DMS114 treated with DMSO at 0.1 percent for 48 hours (cell line): ENCODE measurements around the gene LRRC4.

Experiments
- DNase-seq: peaks from one replicate; lab custom pipeline; 2025; ENCODE audit not compliant: unreplicated experiment; lab: John Stamatoyannopoulos, UW

The LRRC4 gene

DNA sequence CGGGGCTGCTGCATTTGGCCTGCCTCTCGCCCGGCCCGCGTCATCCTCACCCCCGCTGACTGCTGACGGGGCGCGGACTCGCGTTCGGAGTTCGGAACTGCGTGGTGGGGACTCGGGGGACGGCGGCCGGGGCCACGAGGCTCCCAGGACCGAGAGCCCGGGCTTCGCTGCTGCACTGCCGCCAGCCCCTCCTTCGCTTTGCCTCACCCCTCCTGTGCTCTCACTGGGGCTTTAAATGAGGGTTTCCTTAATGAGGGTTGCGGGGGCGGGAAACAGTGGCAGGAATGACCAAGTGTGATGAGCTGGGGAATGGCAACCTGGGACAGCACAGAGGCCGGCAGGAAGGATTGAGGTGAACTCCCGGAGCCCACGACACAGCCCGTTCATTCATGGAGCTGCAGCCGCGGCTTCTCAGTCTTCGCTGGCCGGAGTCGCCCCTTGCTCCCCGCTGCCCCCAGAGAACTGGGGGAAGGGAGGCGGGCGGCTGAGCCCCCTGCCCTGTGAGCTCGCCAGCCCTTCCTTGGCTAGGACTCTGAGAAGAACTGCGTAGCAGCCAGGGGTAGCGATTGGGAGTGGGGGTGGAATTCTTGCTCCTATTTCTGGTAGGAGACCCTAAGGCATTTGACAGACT lies 1.5 kb upstream of the LRRC4 start:
- no peak for DNase-seq

DNA sequence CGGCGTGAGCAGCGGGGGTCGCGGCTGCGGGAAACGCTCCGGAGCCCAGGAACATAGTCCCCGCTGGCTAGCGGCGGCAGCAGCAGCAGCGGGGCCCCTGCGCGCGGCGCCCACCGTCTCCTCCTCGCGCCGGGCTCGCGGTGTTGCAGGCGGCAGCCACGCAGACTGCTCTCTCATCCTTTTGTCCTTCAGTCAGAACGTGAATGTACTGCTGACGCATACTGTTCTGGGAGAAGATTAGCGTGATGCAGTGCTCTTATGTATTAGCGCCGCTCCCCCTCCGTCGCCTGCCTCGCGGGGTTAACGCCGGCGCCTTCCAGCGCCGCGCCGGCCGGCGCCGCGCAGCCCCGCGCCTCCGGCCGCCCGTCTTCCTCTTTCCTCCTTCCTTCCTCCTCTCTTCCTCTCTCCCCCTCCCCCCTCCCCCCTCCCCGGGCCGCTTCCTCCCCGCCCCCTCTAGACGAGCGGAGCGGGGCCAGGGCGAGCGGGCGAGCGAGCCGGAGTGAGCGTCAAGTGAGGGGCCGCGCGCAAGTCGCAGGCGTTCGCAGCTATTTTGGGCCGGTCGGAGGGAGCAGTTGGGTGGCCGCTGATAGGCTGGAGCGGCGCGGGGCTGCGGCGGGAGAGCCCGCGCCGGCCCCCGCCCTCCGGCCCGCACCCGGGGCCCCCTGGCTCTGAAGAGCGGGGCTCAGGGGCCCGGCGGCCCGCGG lies 816 bp upstream of the LRRC4 start:
- peak; percentile 10 for DNase-seq

DNA sequence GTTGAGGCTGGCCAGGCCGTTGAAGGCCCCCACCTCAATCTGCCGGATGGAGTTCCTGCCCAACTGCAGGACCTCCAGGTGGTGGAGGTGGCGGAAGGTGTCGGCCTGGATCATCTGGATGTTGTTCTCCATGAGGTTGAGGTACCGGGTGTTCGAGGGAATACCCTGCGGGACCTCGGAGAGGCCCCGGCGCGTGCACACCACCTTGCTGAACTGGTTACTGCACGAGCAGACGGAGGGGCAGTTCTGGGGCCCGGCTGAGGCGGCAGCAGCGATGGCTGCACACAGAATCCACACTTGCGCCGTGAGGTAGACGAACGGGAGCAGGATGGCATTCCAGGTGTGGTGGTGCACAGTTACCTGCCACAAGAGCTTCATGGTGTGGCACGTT lies 979 bp downstream of the LRRC4 start:
- DNase-seq = no peak

DNA sequence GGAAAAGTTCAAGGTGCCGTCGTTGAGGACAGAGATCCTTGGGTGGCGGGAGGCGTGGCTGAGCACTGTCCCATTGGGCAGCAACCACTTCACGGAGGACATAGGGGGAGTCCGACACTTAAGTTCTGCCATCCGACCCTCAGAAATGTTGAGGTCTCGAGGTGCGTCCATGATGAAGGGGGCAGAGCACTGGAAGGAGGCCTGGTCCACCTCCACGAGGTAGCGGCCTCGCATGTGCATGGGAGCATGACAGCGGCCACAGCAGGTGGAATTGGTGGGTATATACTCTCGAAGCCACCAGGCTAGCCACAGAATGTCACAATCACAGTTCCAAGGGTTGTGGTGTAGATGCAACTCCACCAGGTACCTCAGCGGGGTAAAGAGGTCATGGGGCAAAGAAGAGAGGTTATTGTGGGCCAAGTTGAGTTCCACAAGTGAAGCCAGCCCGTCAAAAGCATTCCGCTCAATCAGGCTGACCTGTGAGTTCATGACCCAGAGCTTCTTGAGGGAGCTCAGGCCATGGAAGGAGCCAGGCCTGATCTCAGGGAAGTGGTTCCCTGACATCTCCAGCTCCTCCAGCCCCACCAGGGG lies 1.7 kb downstream of the LRRC4 start:
- no peak for DNase-seq

DNA sequence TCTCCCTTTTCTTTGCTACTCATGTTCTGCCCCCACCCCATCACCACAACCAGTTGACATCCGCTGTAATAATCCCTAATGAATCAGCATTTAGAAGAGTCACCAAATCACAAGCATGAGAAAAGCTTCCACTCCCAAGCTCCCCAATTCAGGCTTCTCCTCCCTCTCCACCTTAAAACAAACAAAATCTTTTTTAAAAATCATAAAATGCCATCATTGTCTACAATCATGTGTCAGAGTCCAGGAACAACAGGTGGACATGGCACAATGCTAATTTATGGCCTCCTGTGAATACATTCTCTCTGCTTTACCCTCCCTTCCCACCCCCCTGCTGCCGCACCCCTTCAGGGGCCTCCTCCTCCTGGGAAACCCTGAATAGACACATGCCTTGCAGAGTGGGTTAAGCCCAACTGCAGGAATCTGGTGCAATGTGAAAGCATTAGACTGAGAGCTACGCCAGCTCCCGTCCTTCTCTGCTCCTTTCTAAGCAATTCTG lies 3.7 kb downstream of the LRRC4 start:
- DNase-seq = no peak

DNA sequence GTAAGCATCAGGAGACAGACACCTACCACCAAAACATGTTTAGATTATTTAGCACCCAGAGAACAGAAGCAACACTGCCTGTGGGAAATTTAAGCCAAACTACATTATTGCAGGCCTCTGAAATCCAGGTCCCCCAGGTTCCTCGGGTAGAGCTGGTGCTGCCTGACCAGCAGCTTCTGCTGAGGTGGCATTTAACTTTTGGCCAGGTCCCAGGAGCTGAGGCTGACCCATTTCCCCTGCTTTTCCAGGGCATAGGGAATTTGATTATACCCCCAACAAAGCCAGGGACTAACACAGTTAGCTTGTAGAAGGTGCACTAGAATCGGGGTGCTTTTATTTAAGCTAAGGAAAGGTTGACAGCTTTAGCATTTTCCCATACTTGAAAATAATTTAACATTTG lies 4.7 kb downstream of the LRRC4 start:
- no peak for DNase-seq

DNA sequence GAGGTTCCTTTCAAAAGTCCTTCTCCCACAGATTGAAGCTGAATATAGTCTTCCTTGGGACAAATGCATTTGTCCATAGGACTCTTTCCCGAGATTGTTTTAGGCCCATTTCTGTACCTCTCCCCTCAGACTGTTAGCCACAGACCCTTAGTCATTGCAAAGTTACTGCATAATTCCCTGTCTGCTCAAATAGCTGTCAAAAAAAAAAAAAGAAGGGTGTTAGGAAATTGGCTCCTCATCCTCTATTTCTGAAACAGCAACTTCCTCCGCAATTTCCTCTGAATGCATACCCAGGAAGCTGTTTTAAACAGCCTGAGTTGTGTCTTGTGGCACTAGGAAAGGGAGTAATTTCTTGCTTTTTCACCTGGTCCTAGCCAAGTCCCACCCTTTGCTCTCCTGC lies 5.4 kb downstream of the LRRC4 start:
- no peak for DNase-seq

DNA sequence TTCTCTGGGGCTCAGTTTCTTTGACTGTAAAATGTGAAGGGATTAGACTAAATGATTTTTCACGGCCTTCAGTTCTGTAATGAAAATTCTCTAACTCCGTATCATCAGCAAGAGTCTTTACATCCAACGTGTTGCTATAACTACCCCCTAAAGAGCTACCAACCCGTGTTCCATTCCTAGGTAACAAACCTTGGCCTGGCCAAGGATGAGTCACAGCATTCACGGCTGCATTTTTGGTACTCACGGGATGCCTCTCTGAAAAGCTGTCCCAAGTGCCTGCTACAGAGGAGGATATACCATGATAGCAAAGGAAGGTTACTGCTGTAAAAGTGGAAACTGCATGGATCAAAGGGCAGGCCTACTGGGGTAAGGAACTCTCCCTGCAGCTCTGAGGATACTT lies 5.9 kb downstream of the LRRC4 start:
- DNase-seq = no peak

DNA sequence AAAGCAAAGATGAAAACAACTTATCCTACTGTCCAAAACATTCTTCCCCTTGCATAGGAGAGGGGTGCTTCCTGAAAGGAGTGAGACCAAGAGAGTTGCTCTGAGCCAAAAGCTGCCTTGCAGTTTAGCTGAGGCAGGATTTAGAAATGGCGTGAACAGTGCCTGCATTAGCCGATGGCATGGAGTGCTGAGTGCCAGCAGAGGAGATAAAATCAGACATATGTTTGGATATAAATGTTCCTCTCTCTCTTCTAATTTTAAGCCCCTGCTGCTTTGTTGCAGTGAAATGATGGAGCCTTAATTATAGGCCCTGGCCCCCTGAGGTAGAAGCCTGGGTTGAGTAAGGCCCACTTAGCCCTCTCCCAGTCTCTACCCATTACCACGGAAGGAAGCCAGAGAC lies 7.1 kb downstream of the LRRC4 start:
- DNase-seq = no peak

DNA sequence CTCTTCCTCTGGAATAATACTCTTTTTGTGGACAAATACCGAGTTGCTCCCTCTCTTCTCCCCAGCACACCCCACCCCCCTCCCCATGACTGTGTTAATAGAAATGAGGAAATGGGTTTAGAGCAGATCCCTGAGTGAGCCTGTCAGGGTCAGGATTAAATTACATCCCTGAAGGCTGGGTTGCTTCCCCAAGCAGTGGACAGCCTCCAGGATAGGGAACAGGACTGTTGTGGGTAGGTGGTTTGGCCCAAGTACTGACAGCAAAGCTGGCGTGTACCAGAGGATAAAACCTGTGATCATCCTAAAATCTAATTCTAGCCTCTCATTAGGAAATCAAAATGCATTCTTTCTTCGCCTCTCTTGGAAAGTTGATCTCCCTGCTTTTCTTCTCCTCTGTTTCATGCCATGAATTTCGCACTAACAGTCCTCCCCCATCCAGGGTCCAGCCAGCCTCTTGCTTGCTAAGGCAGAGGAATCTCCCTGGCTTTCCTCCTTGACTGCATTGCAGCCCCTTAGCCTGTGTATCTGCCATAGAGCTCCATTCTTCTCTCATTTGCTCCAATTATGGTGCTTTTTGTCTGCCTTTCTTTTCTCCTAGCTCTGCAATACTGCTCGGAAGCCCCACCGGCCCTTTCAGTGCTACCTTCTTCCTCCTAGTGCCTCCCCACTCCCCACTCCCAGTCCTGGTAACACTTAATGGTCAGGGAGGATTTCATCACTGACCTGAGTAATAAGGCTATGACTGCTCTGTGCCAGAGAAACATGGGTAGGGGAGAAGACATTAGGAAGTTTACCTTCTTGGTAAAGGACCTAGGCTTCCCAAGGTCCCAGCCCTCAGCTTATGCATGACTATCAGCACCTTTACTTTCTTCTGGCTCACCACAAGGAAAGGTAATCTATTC lies 8.4 kb downstream of the LRRC4 start:
- no peak for DNase-seq

DNA sequence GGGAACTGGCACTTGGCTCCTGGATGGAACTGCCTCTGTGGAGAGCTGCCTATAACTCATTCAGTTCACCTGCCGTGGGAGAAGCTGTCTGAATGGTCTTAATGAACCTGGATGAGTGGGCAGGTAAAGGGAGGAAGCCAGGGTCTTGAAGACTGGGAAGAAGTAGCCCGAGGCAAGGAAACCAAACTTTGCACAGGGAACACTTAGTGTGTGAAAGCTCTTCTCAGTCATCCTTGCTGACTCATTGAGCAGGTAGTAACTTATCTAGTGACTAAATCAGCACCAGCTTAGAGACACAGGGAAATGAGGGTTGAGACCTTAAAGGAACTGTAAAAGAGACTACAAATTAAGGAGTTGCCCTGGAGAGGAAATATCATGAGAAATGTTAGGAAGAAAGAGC lies 9.9 kb downstream of the LRRC4 start:
- DNase-seq = no peak

DNA sequence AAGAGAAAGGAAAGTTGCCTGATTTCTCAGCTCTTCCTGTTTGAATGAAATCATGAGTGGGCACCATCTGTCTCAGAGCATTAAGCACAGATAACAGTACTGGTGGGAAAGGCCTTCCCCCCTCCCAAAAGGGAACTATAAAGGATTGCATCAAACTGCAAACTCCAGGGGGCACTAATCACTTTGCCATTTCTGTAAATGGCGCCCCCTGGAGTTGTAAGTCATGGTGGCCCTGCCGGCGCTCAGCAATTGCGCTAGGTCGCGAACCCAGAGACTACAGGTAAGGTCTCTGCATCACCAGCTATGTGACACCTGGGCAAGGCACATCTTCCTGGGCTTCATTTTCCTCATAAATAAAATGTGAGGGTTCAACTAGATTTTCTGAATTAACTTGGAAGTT lies 11.1 kb downstream of the LRRC4 start:
- DNase-seq = no peak

DNA sequence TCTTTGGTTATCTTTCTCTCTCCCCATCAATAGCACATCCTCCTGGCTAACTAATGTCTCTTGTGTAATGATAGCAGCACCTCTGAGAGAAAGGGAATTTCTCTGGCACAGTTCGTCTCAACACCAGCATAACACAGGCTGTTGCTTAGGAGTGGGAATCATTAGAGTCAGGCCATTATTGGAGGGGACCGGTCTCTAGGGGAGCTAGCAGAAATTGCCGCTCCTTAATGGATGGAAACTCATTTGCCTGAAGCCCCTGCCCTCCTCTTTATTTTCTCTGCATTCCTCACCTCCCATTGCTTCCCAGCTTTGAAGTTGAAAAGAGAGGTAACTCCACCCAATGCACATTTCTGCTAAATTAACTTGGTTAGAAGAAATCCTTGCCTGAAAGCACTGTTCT lies 11.9 kb downstream of the LRRC4 start:
- no peak for DNase-seq

DNA sequence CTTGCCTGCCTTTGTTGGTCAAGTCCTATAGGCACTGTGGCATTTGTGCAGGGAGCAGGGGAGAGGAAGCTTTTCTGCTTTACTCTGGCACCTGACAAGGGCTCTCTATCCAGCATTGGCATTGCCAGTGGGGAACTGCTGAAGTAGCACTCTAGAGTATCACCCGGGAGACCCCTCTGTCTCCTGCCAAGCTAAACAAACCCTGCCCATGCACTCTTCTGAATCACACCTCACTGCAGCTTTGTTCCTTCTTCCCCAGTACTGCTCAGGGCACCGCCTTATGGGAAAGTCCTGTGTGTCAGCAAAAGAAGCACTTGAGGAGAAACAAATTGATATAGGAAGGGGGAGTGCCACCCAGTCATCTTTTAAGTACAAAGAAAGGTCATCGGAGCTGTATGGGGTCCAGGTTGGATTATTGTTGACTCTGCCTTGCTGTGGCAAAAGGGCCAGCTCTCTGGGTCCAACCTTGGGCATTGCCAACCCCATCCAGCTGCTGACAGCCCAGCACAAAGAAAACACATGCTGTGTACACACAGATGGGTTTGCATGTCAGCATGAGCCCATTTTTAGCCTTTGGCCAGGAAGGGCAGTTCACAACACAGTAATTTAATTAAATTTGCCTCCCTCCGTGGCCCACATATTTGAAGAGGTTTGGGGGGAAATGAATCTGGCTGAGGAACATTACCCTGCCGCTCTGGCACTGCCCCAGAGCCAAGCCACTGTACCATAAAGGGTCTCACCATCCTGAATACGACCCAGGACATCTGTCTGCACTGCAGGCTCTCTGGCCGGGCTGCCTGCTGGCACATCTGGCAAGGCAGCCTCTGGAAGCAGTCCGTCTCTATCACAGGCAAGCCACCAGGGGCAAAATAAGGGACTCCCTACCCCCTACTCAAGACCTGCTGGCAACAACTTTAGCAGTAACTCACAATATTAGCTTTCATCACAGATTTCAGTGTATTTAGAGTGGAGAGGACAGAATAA lies 13.1 kb downstream of the LRRC4 start:
- DNase-seq = no peak

DNA sequence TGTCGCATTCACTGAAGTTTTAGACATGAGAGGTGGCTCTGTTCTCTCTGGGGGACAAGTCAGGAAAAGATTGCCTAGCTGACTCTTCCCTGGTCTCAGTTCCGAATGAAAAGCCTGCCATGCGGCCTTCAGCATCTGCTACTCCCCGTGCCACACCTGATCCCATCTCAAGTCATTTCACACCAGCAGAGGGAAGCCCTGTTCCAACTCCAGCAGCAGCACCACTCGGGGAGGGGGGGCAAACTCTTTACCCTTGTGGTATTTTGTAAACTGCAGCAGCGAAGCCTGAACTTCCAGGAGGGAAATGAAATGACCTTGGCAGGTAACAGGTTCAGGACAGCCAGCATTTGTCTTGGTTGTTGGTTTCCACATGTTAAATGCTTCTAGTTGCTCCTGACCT lies 13.8 kb downstream of the LRRC4 start:
- no peak for DNase-seq

DNA sequence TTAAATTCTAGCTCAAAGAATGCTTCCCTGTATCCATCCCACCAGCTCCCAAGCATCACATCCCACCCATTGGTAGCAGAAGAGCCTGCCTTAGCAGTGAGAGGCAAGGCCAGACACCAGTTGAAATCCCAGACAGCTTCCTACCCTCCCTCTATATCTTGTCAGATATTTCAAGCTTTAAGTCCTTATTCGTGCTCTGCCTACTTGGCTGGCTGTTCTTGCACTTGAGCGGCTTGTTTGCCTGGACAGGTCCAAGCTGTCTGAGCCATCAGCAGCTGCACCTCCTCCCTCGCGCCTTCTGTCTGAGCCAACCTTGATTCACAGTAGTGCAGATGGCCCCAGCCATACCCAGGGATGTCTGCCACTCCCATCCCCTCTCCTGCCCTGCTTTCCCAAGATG lies 16.4 kb downstream of the LRRC4 start:
- DNase-seq = no peak

DNA sequence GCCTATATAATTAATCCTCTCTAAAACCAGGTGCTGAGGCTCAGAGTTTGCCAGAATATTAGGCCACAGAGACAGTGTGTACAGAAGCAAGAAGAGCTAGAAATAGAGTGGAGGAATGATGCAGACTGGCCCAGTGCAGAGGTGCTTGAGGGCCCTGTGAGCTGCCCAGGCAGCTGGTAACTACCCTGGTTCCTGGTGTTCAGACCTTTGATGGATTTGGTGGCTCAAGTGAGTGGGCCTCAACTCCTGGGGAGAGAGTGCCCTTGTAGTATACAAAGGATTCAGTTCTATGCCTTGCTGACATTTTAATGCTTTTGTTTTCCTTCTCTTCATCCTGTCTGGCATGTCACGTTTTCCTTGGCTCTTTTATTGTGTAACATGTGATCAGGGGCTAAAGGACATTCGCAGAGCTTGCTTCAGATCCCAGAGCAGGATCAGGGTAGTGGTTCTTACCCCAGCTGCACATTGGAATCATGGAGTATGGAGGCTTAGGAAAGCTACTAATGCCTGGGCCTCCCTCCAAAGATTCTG lies 20.0 kb downstream of the LRRC4 start:
- no peak for DNase-seq

DNA sequence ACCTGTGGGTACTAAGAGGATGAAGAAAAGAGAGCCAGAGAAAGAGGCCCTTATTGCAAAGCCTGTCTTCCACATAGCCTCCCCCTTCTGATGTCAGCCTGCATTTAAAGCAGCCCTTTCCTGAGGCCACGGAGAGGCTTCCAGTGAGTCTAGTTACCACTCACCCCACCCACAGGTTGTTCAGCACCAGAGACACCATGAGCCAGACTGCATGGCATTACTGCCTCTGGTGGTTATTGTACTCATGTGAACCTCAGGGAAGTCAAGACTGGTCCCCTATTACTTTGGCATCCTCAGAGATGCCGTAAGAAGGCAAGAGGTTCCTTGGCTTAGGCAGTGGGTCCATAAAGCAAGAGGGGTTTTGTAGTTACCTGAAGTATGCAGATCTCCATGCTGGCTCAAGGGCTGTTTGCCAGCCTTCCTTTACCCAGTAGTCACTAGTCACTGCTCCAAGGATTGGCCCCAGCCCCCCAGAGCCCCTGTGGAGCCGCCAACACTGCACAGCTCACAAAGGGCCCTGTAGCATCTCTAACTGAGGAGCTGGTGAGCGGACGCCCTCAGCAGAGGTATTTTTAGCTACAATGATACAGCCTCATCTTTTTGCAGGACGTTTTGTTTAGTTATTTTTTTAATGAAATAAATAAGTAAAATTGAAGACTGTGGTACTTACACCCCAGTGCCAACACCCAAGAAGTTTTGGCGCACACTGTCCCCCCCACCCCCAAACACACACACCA lies 20.7 kb downstream of the LRRC4 start:
- no peak for DNase-seq

DNA sequence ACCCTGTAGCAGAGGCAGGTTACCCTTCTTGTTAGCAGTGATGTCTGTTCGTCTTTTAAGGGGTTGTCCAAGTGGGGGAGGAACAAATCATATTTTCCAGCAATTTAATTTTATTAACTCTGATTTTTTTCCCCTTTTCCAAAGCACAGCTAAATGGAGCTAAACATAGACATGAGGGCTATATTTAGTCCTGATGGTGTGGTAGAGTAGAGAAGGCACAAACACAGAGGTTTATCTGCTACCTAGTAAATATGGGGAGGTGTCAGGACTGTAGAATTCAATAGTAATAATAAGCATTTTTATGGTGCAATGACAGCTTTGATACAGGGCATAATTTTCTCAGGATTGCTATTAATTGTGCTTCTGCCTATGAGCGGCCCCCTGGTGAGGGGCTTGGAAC lies 22.5 kb downstream of the LRRC4 start:
- no peak for DNase-seq
